A549 (cell line): ENCODE results near the gene TMEM132D. TPM values are rescaled to one million over a fixed set of nuclear protein-coding genes. Genes with fewer than 3 reads are reported as not detected.

ENCODE experiments used
- ATAC-seq, 2 experiments: fragments of 200-7000 bp in 1 of 2; fragments of >200 bp in 1 of 2; cut with Nextera tagmentation in 1 of 2; cut with Tn5 transposase in 1 of 2; 3 replicates each; pipeline versions ENCODE4 v1.8.0 to v1.9.1; 2018 to 2020; ENCODE audit warnings: mild to moderate bottlenecking in 1 of 2, moderate library complexity in 1 of 2
- CTCF ChIA-PET: fragments of 300-600 bp; sonication (Branson Sonifier 250); formaldehyde crosslinking; extraction: SDS; loops from one replicate; lab custom pipeline; 2021; ENCODE audit warnings: antibody characterized with exemption, inconsistent platforms; lab: Yijun Ruan, JAX
- POLR2A ChIA-PET: fragments of 350-600 bp; formaldehyde crosslinking; extraction: SDS; loops from one replicate; lab custom pipeline; 2021; ENCODE audit warnings: antibody characterized with exemption, inconsistent platforms; lab: Yijun Ruan, JAX
- DNase-seq, 2 experiments: peaks; one replicate each; pipeline versions ENCODE4 v3.0.0 to v3.0.0-alpha.2; 2011 to 2016; ENCODE audit warnings: low read depth in 1 of 2, low spot score in 1 of 2
- FAIRE-seq: peaks from 2 replicates; lab custom pipeline; 2011; peaks lifted over from hg19 to GRCh38; lab: Jason Lieb, UNC
- H3K27ac ChIP-seq, 2 experiments: fragments of >200 bp; sonication (Bioruptor Twin); formaldehyde crosslinking; 3 replicates each; pipeline ENCODE4 v1.5.1; 2016 to 2017
- H3K4me1 ChIP-seq: fragments of >200 bp; sonication (Bioruptor Twin); formaldehyde crosslinking; 3 replicates; pipeline ENCODE4 v1.6.1; 2016
- H3K4me2 ChIP-seq: fragments of >200 bp; sonication (Bioruptor Twin); formaldehyde crosslinking; 3 replicates; pipeline ENCODE4 v1.6.1; 2016
- H3K4me3 ChIP-seq: fragments of >200 bp; sonication (Bioruptor Twin); formaldehyde crosslinking; 3 replicates; pipeline ENCODE4 v1.5.1; 2016
- H3K9me3 ChIP-seq: fragments of >200 bp; sonication (Bioruptor Twin); formaldehyde crosslinking; 3 replicates; pipeline ENCODE4 v1.6.1; 2016
- BCL3 ChIP-seq: fragments of >200 bp; sonication (Bioruptor Twin); formaldehyde crosslinking; IDR thresholded peaks from 3 replicates; pipeline ENCODE4 v1.6.1; 2016
- CEBPB ChIP-seq, 2 experiments: fragments of >200 bp in 1 of 2; sonication (Bioruptor Twin) in 1 of 2; formaldehyde crosslinking in 1 of 2; IDR thresholded peaks; 2 replicates each; pipeline ENCODE4 v1.6.1; 2012 to 2016
- CHD2 ChIP-seq: fragments of 150-350 bp; IDR thresholded peaks from 2 replicates; pipeline ENCODE4 v1.6.1; 2014; ENCODE audit warnings: low read length; ENCODE audit not compliant: partially characterized antibody
- EHMT2 ChIP-seq: fragments of 200-600 bp; sonication (generic); IDR thresholded peaks from 2 replicates; pipeline ENCODE4 v1.6.1; 2016; ENCODE audit warnings: antibody characterized with exemption, low read depth, mild to moderate bottlenecking, moderate library complexity
- ELK1 ChIP-seq: fragments of 150-350 bp; IDR thresholded peaks from 2 replicates; pipeline ENCODE4 v1.6.1; 2014; ENCODE audit warnings: low read depth, mild to moderate bottlenecking, low read length
- FOSL2 ChIP-seq, 2 experiments: fragments of 450-650 bp in 1 of 2; fragments of >200 bp in 1 of 2; sonication (Bioruptor Twin) in 1 of 2; formaldehyde crosslinking; IDR thresholded peaks; 2 replicates each; pipeline versions ENCODE4 v1.5.0 to v1.6.1; 2016 to 2020; ENCODE audit warnings: mild to moderate bottlenecking in 1 of 2, moderate library complexity in 1 of 2
- GATA3 ChIP-seq: IDR thresholded peaks from 2 replicates; pipeline ENCODE4 v1.6.1; 2012; ENCODE audit warnings: borderline replicate concordance
- HOXA7 ChIP-seq: fragments of 250-450 bp; sonication (Bioruptor Pico); IDR thresholded peaks from 2 replicates; pipeline ENCODE4 v1.5.0; 2020; ENCODE audit warnings: mild to moderate bottlenecking, moderate library complexity
- JUNB ChIP-seq: fragments of >200 bp; sonication (Bioruptor Twin); formaldehyde crosslinking; IDR thresholded peaks from 2 replicates; pipeline ENCODE4 v1.6.1; 2016
- KDM5A ChIP-seq: fragments of 200-600 bp; sonication (generic); IDR thresholded peaks from 2 replicates; pipeline ENCODE4 v1.6.1; 2016; ENCODE audit warnings: antibody characterized with exemption, mild to moderate bottlenecking
- MAZ ChIP-seq: fragments of 150-350 bp; IDR thresholded peaks from 2 replicates; pipeline ENCODE4 v1.6.1; 2014; ENCODE audit warnings: antibody characterized with exemption, low read depth, low read length, borderline replicate concordance
- MYC ChIP-seq: IDR thresholded peaks from 2 replicates; pipeline ENCODE4 v1.6.1; 2012; ENCODE audit warnings: mild to moderate bottlenecking, inconsistent platforms, low read length, improper control_type of control experiment, borderline replicate concordance
- NFE2L2 ChIP-seq: fragments of 150-350 bp; conservative IDR thresholded peaks from 2 replicates; pipeline ENCODE4 v1.6.1; 2014; ENCODE audit warnings: low read length
- NPAS2 ChIP-seq: fragments of 250-450 bp; sonication (Bioruptor Pico); IDR thresholded peaks from 2 replicates; pipeline ENCODE4 v1.8.0; 2022; ENCODE audit warnings: mild to moderate bottlenecking, moderate library complexity, borderline replicate concordance
- NR3C1 ChIP-seq: fragments of >200 bp; sonication (Bioruptor Twin); formaldehyde crosslinking; IDR thresholded peaks from 3 replicates; pipeline ENCODE4 v1.6.1; 2017
- POLR2AphosphoS2 ChIP-seq: conservative IDR thresholded peaks from 2 replicates; pipeline ENCODE4 v1.6.1; 2012; ENCODE audit warnings: low read length, improper control_type of control experiment, inconsistent platforms
- RAD21 ChIP-seq, 2 experiments: fragments of >200 bp in 1 of 2; sonication (Bioruptor Twin) in 1 of 2; formaldehyde crosslinking in 1 of 2; IDR thresholded peaks in 1 of 2; conservative IDR thresholded peaks in 1 of 2; 2 replicates in 1 of 2; 3 replicates in 1 of 2; pipeline ENCODE4 v1.6.1; 2012 to 2018; ENCODE audit warnings: inconsistent platforms in 1 of 2
- RCOR1 ChIP-seq: fragments of 150-350 bp; IDR thresholded peaks from 2 replicates; pipeline ENCODE4 v1.6.1; 2014; ENCODE audit warnings: antibody characterized with exemption, low read length, low read depth
- REST ChIP-seq: fragments of 200-600 bp; sonication (generic); IDR thresholded peaks from 2 replicates; pipeline ENCODE4 v1.6.1; 2016; ENCODE audit warnings: antibody characterized with exemption, mild to moderate bottlenecking, moderate library complexity
- USF2 ChIP-seq: fragments of 450-650 bp; IDR thresholded peaks from 2 replicates; pipeline ENCODE4 v1.6.1; 2014; ENCODE audit warnings: antibody characterized with exemption
- ZNF302 ChIP-seq: fragments of 250-450 bp; sonication (Bioruptor Pico); IDR thresholded peaks from 2 replicates; pipeline ENCODE4 v1.9.0; 2021; ENCODE audit warnings: inconsistent platforms, mild to moderate bottlenecking, moderate library complexity
- WGBS: methylation state at CpG from one replicate; pipeline ENCODE4 v1.1.6; 2017; ENCODE audit errors: missing lambda C conversion rate; 5-methylcytosine and 5-hydroxymethylcytosine counted together
- polyA plus RNA-seq, 4 experiments: library from polyadenylated mRNA; depleted of rRNA in 3 of 4; stranded (reverse); fragments of >200 nt; fragmentation: RNase III in 1 of 4; extraction: RNeasy Plus Mini Kit Qiagen cat#74134 plus additional on column Dnase treatment in 1 of 4; gene quantifications; 2 replicates in 3 of 4; 3 replicates in 1 of 4; pipeline ENCODE4 v1.2.3, GENCODE V29; 2011 to 2017

The TMEM132D gene
- polyA plus RNA-seq, 2 of the 4 experiments (the other 2 are of a cell fraction) = not detected

GRCh38 chr12:129080821-129081220, 823.0 kb downstream of the TMEM132D start:
- CTCF ChIA-PET = interaction anchor here (0.6 kb wide), 1 partner anchor 111 kb away, joined by 3 read pairs; no protein-coding TSS in a partner anchor
- no peak for ATAC-seq
- Histone ChIP-seq H3K27ac (no peak overlapping the region), H3K9me3 (no peaks in the 10 kb centered on the region), H3K4me3 (no peak overlapping the region), H3K4me1 (no peaks in the 10 kb centered on the region), H3K4me2 (no peak overlapping the region)
- FAIRE-seq = no peak
- no peak for TF ChIP-seq JUNB
- TF ChIP-seq RCOR1 = no peak
- no peak for TF ChIP-seq MYC
- TF ChIP-seq NFE2L2 = no peak
- no peak for TF ChIP-seq BCL3
- no peak for TF ChIP-seq ELK1
- no peak for TF ChIP-seq USF2
- TF ChIP-seq REST = no peak
- no peak for TF ChIP-seq NPAS2 (CRISPR knock-in tag)
- TF ChIP-seq NR3C1 = no peak
- TF ChIP-seq KDM5A = no peak
- no peak for TF ChIP-seq FOSL2 (IDR thresholded peaks at IDR 0.05)
- no peak for TF ChIP-seq FOSL2 (CRISPR knock-in tag; IDR thresholded peaks at IDR 0.05)
- TF ChIP-seq HOXA7 (CRISPR knock-in tag) = no peak
- TF ChIP-seq CEBPB (IDR thresholded peaks at IDR 0.05) = no peak
- no peak for TF ChIP-seq RAD21 (conservative IDR thresholded peaks at IDR 0.05 in 1 of 2, IDR thresholded peaks at IDR 0.05 in 1 of 2)
- TF ChIP-seq CHD2 = no peak
- TF ChIP-seq ZNF302 = no peak
- no peak for TF ChIP-seq POLR2AphosphoS2
- no peak for TF ChIP-seq GATA3
- TF ChIP-seq EHMT2 = no peak
- WGBS = 20% methylated on average over 13 of the region's 13 CpGs
- POLR2A ChIA-PET = no interaction called here
- DNase-seq = no peak

GRCh38 chr12:129080391-129080790, 823.4 kb downstream of the TMEM132D start:
- Histone ChIP-seq H3K4me3 (no peak overlapping the region), H3K9me3 (no peaks in the 10 kb centered on the region), H3K4me1 (no peaks in the 10 kb centered on the region), H3K27ac (no peak overlapping the region), H3K4me2 (no peak overlapping the region)
- DNase-seq = no peak
- no peak for ATAC-seq
- CTCF ChIA-PET = no interaction called here
- TF ChIP-seq MAZ (no peak), EHMT2 (no peak), FOSL2 (IDR thresholded peaks at IDR 0.05) (no peak), FOSL2 (CRISPR knock-in tag; IDR thresholded peaks at IDR 0.05) (no peak)
- POLR2A ChIA-PET = no interaction called here
- 57% methylated on average over 5 of the region's 5 CpGs for WGBS
- FAIRE-seq = no peak
